NOMO-1 treated with dmso at 0.1 percent for 144 hours (cell line): Measurements from ENCODE around the gene PPM1L.

Experiments used
- DNase-seq: peaks from one replicate; lab custom pipeline; 2025; ENCODE audit not compliant: unreplicated experiment; lab: John Stamatoyannopoulos, UW

The PPM1L gene

GRCh38 chr3:160921020-160921635, 165.1 kb downstream of the PPM1L start:
- DNase-seq, result no peak

- DNase-seq, result no peak
Observed at GRCh38 chr3:160924776-160925175, 168.7 kb downstream of the PPM1L start.

DNA sequence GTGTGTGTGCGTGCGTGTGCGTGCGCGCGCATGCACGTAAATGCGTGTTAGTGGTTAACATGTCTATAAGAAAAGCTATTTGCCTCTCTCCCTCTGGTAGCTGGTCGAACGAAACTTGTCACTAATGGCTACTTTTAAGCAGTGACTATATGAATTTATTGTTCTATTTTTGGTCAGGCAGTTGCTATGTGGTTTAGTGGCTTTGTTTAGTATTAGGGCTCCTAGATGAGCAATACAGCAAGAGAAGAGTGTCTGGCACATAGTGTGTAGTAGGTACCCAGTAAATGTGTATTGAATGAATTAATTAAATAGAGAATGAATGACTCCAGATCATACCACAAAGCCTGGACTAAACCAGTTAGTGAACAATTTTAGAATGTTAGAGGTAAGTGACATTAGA, 171.6 kb downstream of the PPM1L start:
- DNase-seq, result no peak

GRCh38 chr3:160928183-160928726, 172.2 kb downstream of the PPM1L start:
- no peak for DNase-seq

DNA sequence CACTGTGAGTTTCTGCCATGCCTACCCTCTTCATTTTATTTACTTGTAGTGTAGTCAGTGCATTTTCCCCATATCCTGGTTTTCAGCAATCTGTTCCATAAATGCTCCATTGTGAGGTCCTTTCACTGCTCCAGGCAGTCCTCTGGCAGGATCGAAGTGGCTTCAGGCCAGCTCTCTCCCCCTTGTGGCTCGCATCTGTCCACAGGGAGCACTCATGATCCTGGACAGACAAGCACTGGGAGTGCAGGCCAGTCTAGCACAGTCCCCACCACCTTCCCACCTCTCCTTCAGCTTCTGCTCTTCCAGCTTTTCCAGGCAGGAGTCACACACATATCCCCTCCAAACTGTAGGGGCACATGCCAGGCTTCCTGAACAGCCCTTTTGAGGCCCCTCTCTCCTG, 173.6 kb downstream of the PPM1L start:
- no peak for DNase-seq

DNA sequence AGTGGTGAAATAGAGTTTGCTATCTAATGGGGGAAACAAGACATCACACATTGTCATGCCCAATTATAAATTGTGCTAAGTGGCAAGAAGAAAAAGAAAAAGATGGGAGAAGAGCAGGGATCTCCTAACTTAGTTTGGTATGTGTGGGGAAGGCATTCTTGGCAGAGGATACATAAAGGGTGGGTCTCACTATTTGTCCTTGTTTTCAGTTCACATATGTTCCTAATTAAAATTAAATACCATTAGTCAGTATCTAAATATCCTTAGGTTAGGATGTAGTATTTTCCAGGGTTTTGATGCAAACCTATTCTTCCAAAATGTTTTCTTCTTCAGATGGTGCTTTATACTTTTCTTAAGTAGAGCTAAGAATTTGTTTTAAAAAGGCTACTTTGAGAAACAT, 175.4 kb downstream of the PPM1L start:
- no peak for DNase-seq

DNA sequence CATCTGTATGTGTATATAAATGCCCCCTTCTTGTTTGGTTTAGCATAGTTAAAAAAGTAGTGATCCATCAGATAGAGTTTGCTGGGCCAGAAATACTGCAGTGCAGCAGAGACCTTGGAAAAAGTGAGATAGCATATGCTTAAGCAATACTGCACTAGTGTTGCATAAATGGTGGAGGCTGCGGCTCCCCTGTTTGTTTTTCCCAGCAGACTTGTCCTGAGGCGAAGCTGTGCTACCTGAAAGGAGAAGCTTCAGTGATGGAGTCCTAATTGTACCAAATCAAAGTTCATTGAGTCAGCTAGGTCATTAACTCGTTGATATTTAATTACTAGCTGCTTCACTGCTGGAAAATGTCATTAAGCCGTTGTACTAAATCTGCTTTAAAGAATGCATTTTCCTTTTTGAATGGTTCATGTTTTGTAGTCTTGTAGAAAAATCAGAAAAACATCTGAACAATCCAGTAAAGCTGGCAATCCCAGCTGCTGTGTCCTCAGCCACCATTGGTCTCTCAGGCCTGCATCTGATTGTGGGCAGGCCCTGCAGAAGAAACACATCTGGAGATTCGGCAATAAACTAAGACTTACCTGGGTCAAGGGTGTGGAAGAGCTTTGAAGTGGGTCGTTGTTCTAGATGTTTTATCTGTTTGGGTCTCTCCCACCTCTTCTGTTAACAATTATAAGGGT, 179.5 kb downstream of the PPM1L start:
- no peak for DNase-seq

DNA sequence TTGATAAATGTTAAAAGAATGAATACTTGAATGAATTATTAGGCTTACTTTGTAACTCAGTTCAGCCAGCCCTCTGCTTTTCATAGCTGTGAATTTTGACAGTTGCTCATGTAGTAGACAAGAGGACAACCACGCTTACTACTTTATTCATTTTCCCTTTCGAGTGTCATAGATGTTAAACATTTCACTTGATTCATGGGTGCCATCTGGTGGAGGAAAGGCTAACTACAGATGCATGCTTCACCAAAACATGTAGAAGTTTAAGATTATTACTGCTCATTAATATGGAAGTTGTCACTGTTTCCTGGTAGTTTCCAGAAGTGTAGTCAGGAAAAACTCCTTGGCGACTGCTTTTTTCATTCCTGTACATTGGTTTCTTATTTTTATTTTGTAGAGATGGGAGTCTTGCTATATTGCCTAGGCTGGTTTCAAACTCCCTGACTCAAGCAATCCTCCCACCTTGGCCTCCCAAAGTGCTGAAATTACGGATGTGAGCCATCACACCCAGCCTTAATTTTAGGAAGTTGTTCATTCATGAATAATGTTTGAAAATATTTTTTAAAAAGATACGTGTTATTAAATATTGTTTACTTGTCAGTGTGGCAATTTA, 186.0 kb downstream of the PPM1L start:
- no peak for DNase-seq

DNA sequence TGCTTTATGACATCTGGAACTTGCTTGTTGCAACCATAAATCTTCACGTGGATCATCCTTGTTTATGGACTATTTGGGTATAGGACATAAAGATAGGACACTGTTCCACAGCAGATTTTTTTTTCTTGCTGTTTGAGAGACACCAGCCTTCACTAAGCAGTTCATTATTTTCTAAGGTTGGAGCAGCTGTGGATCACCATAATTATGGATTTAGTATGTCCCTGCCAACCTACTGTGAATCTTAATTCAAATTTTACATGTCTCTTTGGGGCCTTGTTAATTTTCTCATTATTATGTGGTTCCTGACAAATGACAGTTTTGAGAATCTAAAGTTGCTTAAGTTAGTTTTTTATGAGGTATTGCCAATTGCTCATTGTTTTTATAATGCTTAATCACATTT, 188.0 kb downstream of the PPM1L start:
- no peak for DNase-seq

DNA sequence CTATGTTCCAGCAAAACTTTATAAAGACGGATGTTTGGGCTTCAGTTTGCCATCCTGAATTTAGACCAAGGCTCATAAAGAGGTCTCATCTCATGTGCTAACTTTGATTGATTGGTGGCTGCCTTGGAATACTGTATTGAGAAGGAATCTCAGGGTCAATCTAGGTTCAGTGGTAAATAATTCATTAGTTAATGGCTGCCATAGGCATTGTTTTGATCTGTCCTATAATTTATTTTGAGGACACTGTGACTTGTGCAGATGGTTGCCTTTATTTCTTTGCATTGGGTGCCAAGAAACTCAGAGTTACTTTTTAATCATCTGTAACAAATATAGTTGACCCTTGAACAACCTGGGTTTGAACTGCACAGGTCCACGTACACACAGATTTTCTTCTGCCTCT, 189.3 kb downstream of the PPM1L start:
- no peak for DNase-seq

DNA sequence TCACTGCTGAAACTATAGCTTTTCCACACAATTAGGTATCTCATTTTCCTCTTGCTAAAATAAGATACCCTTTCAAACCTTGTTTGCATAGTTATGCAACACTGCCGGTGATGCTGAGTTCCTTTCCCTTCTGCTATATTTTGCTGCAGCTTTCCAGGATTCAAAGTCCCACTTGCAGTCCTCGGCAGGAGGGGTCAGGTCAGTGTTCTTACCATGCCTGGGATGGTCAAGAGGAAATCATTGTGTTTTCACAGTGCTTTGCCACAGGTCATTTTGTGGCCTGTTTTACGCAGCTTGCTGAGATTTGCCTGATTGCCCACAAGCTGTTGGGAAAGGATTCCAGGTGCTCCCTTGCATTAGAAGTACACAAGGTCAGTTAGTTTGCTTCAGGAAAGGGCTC, 192.2 kb downstream of the PPM1L start:
- DNase-seq, result no peak

- DNase-seq, result no peak
Observed at GRCh38 chr3:160949460-160949859, 193.4 kb downstream of the PPM1L start.

GRCh38 chr3:160950542-160950941, 194.5 kb downstream of the PPM1L start:
- DNase-seq, result no peak

GRCh38 chr3:160950954-160951353, 194.9 kb downstream of the PPM1L start:
- no peak for DNase-seq

- no peak for DNase-seq
Observed at GRCh38 chr3:160951642-160952487, 195.8 kb downstream of the PPM1L start.

GRCh38 chr3:160953686-160954085, 197.7 kb downstream of the PPM1L start:
- DNase-seq, result no peak

DNA sequence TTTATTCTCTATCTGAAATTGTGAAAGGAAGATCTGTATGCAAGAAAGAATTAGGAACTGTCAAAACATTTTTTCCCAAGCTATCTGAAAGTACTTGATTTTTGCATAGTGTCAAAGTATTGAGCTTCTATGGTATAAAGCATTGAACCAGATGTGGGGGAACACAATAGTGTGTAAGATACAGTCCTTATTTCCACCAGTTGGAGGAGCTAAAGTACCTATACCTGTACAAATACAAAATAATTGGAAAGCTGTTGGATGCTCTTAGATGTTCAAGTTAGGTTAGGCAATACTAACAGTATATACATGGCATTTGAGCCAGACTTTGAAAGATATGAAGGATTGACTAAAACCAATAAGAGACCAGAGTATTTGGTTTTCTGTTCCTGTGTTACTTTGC, 200.8 kb downstream of the PPM1L start:
- DNase-seq, result no peak

DNA sequence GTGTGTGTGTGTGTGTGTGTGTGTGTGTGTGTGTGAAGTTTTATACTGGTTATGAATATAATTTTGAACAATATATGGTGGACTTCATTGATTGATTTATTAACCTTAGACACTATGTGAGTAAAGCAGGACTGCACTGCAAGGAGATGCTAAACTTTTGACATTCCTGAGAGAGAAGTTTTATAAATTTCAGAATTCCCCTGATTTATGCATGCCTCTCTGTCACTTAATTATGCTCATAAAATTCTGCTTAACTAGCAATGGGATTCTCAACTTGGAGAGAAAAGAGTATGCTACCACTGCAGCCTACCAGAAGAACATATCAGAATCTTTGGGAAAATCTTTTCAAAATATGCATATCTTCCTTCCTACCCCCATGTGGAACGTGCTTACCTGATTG, 204.5 kb downstream of the PPM1L start:
- DNase-seq, result no peak

DNA sequence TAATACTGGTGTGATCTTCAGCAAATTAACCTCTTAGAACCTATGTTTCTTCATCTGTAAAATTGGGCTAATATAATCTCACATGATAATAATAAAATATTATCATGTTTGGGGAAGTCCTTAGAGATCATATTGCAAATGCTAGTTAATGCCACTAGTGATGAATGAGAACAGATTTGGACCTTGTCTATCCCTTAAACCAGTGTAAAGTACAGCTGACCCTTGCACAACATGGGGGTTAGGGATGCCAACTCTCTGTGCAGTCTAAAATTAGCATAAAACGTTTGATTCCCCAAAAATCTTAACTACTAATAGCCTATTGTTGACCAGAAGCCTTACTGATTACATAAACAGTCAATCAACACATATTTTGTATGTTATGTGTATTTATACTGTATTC, 207.9 kb downstream of the PPM1L start:
- DNase-seq, result no peak

GRCh38 chr3:160968761-160969160, 212.7 kb downstream of the PPM1L start:
- DNase-seq, result no peak

GRCh38 chr3:160973067-160973809, 217.2 kb downstream of the PPM1L start:
- DNase-seq, result no peak
